LoVo (cell line): ENCODE data around the gene CBX7.

ENCODE experiments used
- DNase-seq: peaks from one replicate; pipeline ENCODE4 v3.0.0-alpha.2; 2016; ENCODE audit warnings: low spot score

CBX7 gene

DNA sequence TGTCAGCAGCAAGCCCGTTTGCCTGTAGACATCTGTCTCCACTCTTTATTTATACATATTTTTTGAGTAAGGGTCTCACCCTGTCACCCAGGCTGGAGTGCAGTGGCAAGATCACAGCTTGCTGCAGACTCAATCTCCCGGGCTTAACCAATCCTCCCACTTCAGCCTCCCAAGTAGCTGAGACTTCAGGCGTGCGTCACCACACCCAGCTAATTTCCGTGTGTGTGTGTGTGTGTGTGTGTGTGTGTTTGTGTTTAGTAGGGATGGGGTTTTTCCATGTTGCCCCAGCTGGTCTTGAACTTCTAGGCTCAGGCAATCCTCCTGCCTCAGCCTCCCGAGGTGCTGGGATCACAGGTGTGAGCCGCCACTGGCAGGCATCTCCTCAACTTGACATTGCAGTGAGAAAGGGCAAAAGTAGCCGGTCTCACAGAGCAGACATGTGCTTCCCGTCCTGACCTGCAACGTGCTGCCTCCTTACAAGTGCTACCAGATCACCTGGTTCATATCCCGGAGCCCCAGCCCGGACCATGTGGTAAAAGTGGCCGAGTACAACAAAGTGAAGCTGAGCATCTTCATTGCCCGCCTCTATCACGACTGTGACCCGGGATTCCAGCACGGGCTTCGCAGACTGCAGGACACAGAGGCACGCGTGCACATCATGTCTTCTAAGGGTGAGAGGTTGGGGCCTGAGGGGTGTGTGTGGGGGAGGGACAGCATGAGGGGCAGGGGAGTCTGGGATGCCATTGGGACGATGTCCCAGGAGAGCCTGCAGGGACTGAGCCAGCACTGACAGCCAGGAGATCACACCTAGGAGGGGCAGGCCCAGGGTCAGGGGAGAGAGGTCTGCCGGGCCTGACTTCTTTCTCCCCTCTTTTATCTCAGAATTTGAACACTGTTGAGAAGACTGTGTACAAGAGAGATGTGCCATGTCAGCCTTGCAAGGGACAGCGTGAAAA, 61.1 kb downstream of the CBX7 start:
- no peak for DNase-seq

DNA sequence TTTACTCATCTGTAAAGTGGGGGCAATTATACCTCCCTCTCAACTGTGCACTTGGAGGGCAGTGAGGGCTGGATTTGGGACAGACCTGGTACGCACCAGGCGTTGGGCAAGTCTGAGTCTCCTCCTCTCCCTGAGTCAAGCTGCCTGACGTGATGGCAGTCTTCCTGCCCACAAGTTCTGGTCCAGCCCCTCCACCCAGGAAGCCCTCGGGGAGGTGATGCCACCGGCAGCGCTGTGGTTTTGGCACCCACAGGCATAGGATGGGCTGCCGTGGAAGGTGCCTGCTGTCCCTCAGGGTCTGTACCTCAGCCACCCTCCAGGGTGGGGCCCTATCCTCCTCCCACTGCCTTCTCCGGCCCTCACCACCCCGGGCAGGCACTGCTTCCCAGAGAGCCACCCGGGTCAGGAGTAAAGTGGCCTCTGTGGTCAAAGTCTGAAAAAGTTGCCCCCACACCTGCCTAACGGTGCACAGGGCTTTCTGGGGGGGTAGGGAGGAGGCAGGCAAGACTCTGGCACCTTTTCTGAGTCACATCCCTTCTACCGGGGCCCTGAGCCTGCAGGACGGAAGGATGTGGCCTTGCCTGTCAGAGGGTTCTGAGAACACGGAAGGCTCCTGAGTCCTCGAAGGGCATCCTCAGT, 61.9 kb downstream of the CBX7 start:
- DNase-seq: peak; percentile 13

DNA sequence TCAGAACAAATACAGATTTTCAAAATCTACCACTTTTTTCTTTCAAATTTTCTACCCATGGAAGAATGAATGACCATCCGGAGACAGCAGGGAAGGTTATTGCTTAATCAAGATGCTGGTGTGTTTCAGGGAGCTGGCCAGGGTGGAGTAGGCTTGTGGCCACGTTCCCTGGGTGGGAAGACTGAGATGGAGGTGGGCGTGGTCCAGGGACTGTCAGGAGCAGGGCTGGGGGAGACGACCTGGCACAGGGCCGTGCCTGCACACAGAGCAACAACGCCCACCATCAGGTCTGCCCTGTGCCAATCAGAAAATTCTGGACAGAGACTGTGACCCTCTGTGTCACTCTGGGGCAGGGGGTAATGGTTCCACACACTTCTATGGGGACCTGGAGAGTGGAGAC, 62.6 kb downstream of the CBX7 start:
- DNase-seq: no peak

DNA sequence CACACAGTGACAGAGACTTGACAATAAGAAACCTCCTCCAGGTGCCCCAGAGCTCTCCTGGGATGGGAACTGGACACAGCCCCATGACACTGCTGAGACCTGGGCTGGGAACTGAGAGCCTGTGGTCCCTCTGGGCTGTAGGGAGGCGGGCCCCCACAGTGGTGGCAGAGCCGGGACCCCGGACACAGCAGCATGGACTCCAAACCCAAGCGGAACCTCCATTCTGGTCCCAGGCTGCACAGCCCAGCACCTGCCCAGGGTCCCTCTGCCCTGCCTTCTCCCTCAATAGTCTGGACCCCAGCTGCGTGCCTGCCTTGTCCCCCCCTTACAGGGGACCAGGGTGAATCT, 63.8 kb downstream of the CBX7 start:
- DNase-seq: no peak

DNA sequence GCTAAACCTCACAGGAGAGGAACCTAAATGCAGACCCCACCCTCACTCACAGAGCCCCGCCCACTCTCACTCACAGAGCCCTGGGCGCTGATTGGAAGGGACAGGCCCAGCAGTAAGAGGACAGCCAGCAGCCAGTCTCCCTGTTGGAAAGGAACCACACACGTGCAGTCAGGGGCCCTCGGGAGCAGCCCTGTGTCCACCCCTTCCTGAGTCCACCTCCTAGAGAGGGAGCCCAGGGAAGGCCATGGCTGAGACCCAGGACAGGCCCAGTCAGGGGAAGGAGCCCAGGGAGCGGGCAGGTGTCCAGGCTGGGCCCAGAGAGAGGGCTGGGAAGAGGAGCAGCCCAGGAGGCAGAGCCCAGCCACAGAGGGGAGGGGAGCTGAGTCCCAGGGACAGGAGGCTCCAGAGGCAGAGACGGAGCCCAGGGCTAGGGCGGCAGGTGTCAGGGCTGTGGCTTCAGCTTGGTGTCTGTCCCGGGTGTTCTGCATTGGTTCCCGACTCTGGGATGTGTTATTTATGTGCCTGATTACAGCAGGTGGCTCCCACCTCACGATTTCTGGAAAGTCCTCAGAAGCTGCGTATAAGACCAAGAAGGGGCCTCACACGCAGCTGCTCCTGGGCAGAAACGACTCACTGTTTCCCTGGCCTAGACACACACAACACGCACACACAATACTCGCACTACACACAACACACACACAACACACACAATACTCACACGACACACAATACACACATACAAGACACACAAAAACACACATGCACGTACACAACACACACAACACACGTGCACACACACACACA, 64.4 kb downstream of the CBX7 start:
- no peak for DNase-seq

DNA sequence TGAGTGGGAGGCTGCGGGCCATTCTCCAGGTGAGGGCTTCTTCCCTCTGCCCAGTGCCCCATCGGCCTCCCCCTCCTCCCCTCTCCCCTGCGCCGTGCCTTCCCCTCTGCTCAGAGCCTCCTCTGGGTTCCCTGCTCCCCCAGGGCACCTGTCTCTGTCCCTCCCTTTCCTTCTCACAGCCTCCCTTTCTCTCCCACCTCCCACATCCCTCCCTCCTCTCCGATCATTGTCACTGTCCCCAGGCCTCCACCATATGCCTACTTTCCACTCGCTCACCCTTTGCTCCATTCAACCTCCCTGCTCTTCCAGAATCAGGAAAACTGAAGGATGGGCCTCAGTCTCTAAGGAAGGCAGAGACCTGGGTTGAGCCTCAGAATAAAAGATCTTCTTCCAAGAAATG, 65.4 kb downstream of the CBX7 start:
- no peak for DNase-seq

DNA sequence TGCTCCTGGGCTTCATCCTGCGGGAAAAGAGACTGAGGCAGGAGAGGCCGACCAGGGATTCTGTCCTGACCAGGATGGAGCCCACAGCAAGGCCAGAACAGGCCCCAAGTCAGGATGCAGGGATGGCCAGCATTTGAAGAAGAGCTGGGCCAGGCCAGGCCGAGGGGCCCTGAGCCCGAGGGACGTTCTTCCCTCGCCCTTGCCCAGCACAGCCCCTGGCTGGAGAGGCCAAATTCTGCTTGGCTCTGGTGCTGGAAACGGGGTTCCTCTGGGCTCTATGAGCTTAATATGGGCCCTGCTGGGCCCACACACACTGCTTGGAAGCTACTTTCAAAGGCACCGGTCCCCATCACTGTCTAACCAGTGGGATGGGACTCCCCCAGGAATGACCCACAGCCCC, 67.8 kb downstream of the CBX7 start:
- no peak for DNase-seq

DNA sequence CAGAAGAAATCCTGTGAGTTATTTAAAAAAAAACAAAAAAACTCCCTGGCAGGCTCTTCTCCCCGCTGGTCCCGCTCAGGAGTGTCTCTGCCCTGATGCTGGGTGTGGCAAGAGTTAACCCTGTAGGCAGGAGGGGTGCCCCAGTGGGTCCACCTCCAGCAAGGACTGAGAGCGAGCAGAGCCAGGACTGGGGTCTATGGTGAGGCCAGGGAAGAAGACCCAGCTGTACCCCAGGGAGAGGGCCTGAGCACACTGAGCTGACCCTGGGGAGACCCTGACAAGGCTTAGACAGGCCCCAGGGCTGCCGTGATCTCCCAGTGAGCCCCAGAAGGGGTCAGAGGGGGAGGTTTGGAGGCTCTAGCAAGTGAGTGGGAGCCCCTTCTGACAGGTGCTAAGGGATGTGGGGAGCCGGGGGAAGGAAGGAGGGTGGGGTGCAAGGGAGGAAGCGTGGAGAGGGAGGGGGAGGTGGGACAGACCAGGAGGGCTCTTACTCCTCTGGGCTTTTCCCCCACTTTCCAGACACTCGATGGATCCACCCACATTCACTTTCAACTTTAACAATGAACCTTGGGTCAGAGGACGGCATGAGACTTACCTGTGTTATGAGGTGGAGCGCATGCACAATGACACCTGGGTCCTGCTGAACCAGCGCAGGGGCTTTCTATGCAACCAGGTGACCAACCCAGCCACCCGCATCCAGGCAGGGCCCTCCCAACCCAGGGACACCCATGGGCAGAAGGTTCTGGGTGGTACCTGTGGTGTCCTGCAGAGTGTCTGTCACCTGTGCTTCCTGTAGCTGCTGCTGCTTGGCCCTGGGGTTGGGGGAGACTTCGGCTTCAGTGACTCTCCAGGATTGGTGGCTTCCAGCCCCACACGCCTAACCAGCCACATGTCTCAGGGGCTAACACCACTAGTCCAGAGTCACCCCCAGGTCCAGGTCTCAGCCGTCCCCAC, 69.0 kb downstream of the CBX7 start:
- no peak for DNase-seq

DNA sequence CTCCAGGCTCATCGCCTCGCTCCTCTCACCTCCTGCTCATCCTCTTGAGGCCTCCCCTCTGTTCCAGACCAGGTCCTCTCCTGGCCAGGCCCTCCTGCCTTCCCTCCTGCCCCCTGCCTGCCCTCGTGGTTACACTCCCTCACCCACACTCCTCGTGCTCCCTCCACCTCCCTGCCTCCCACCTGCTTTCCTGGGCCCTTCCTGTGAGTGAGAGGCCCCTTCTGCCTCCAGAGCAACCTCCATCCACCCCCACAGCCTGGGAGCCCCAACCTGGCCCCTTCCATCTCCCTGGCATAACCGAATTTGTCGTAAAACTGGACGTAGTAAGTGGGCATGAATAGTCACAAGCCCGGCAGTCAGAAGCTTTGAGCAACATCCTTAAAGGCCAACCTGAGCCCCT, 70.9 kb downstream of the CBX7 start:
- no peak for DNase-seq

DNA sequence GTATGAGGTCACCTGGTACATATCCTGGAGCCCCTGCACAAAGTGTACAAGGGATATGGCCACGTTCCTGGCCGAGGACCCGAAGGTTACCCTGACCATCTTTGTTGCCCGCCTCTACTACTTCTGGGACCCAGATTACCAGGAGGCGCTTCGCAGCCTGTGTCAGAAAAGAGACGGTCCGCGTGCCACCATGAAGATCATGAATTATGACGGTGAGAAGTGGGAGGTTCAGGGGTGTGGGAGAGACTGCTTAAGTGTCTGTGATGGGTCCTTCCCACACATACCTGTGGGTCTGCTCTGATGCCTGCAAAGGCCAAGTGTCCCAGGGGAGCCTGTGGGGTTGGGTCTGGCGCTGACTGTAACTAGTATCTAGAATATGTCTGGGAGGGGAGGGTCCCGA, 71.5 kb downstream of the CBX7 start:
- DNase-seq: no peak
